Activated B cell treated with CpG ODN at 0.5 μM for 24 hours (primary cell): ENCODE measurements around the gene CPEB3. TPM values are rescaled to one million over a fixed set of nuclear protein-coding genes. Genes with fewer than 3 reads are reported as not detected.

Experiments used
- ATAC-seq: fragments of 200-7000 bp; cut with Tn5 transposase; one replicate; pipeline ENCODE4 v1.10.0; 2021; ENCODE audit warnings: low read depth, mild to moderate bottlenecking, moderate library complexity
- CTCF ChIA-PET: fragments of 350-600 bp; sonication (Branson Sonifier 250); formaldehyde crosslinking; loops from one replicate; lab custom pipeline; 2021; ENCODE audit warnings: antibody characterized with exemption; lab: Charles Lee
- POLR2A ChIA-PET: fragments of 350-600 bp; sonication (Branson Sonifier 250); formaldehyde crosslinking; loops from one replicate; lab custom pipeline; 2021; ENCODE audit warnings: antibody characterized with exemption; lab: Charles Lee
- DNase-seq: peaks from one replicate; pipeline ENCODE4 v3.0.0; 2022
- H3K27ac Mint-ChIP-seq: one replicate; pipeline ENCODE4 v1.8.0; 2020; ENCODE audit warnings: mixed read lengths
- H3K27me3 Mint-ChIP-seq: one replicate; pipeline ENCODE4 v1.8.0; 2021; ENCODE audit warnings: mixed read lengths
- H3K36me3 Mint-ChIP-seq: one replicate; pipeline ENCODE4 v1.8.0; 2021; ENCODE audit warnings: low read depth, mixed read lengths
- H3K4me1 Mint-ChIP-seq: one replicate; pipeline ENCODE4 v1.8.0; 2021; ENCODE audit warnings: mixed read lengths
- H3K4me3 Mint-ChIP-seq: one replicate; pipeline ENCODE4 v1.8.0; 2020; ENCODE audit warnings: mild to moderate bottlenecking, mixed read lengths
- H3K9me3 Mint-ChIP-seq: one replicate; pipeline ENCODE4 v1.8.0; 2020; ENCODE audit warnings: mixed read lengths
- CTCF ChIP-seq: fragments of 200-600 bp; IDR thresholded peaks from one replicate; pipeline ENCODE4 v1.8.0; 2022; ENCODE audit warnings: antibody characterized with exemption, mild to moderate bottlenecking
- intact Hi-C: fragments of 100-400 bp; cut with micrococcal nuclease; formaldehyde crosslinking; loops from one replicate; pipeline ENCODE4 v1.15.1; 2024
- total RNA-seq: library from RNA; stranded (reverse); gene quantifications from 2 replicates; pipeline ENCODE4 v1.2.3, GENCODE V29; 2022

The CPEB3 gene
- total RNA-seq, 1 donor from 2014 or later = 2.5 TPM

GRCh38 chr10:92126100-92126650, 164.7 kb downstream of the CPEB3 start:
- no peak overlapping the region for H3K27ac Mint-ChIP-seq
- CTCF ChIA-PET = interaction anchor here (1.1 kb wide), 1 partner anchor 39 kb away, joined by 3 read pairs; no protein-coding TSS in a partner anchor
- TF ChIP-seq CTCF = no peak
- H3K9me3 Mint-ChIP-seq = peaks cover 3% of the 10 kb centered on the region
- peaks cover 14% of the 10 kb centered on the region for H3K4me1 Mint-ChIP-seq
- ATAC-seq (no peak), DNase-seq (no peak)
- peaks cover 9% of the 10 kb centered on the region for H3K36me3 Mint-ChIP-seq
- intact Hi-C loops = no loop called here
- H3K4me3 Mint-ChIP-seq = no peak overlapping the region
- POLR2A ChIA-PET = no interaction called here
- H3K27me3 Mint-ChIP-seq = no peaks in the 10 kb centered on the region

GRCh38 chr10:92125144-92125543, 165.7 kb downstream of the CPEB3 start:
- intact Hi-C loops = no loop called here
- no peaks in the 10 kb centered on the region for H3K27me3 Mint-ChIP-seq
- H3K27ac Mint-ChIP-seq = no peak overlapping the region
- peaks cover 3% of the 10 kb centered on the region for H3K9me3 Mint-ChIP-seq
- DNase-seq = no peak
- ChIA-PET POLR2A (no interaction called here), CTCF (interaction anchor here (1.1 kb wide), 1 partner anchor 38 kb away, joined by 3 read pairs; no protein-coding TSS in a partner anchor)
- peaks cover 14% of the 10 kb centered on the region for H3K4me1 Mint-ChIP-seq
- no peak for TF ChIP-seq CTCF
- no peak for ATAC-seq
- H3K4me3 Mint-ChIP-seq = no peak overlapping the region
- peaks cover 9% of the 10 kb centered on the region for H3K36me3 Mint-ChIP-seq

- intact Hi-C loops = no loop called here
- Mint-ChIP-seq H3K36me3 (peaks cover 9% of the 10 kb centered on the region), H3K27me3 (no peaks in the 10 kb centered on the region), H3K4me3 (no peak overlapping the region), H3K27ac (no peak overlapping the region), H3K4me1 (peaks cover 14% of the 10 kb centered on the region), H3K9me3 (peaks cover 3% of the 10 kb centered on the region)
- DNase-seq (no peak), ATAC-seq (no peak)
- no peak for TF ChIP-seq CTCF
- ChIA-PET CTCF (interaction anchor here (0.6 kb wide), 1 partner anchor 61 kb away, joined by 3 read pairs; no protein-coding TSS in a partner anchor), POLR2A (no interaction called here)
Observed at GRCh38 chr10:92124616-92125143, 166.2 kb downstream of the CPEB3 start.

GRCh38 chr10:92124020-92124419, 166.9 kb downstream of the CPEB3 start:
- no peaks in the 10 kb centered on the region for H3K27me3 Mint-ChIP-seq
- DNase-seq (no peak), ATAC-seq (no peak)
- CTCF ChIA-PET = interaction anchor here (0.6 kb wide), 1 partner anchor 60 kb away, joined by 3 read pairs; no protein-coding TSS in a partner anchor
- H3K36me3 Mint-ChIP-seq = peaks cover 8% of the 10 kb centered on the region
- no peak overlapping the region for H3K27ac Mint-ChIP-seq
- intact Hi-C loops = no loop called here
- POLR2A ChIA-PET = no interaction called here
- no peak overlapping the region for H3K4me3 Mint-ChIP-seq
- peaks cover 14% of the 10 kb centered on the region for H3K4me1 Mint-ChIP-seq
- no peak for TF ChIP-seq CTCF
- H3K9me3 Mint-ChIP-seq = peaks cover 2% of the 10 kb centered on the region

GRCh38 chr10:92122941-92123450, 167.9 kb downstream of the CPEB3 start:
- ATAC-seq (no peak), DNase-seq (no peak)
- Mint-ChIP-seq H3K4me1 (peaks cover 14% of the 10 kb centered on the region), H3K27ac (no peak overlapping the region), H3K4me3 (no peak overlapping the region), H3K9me3 (no peaks in the 10 kb centered on the region), H3K36me3 (peaks cover 8% of the 10 kb centered on the region), H3K27me3 (no peaks in the 10 kb centered on the region)
- intact Hi-C loops = no loop called here
- ChIA-PET POLR2A (no interaction called here), CTCF (no interaction called here)
- no peak for TF ChIP-seq CTCF
